ENCODE data around the gene BCL3.
A peak's percentile ranks its signal among the peaks of the same experiment; 100 is the strongest.

The BCL3 gene

GRCh38 chr19:44722131-44723121 lies 26.1 kb upstream of the BCL3 start:
- no peak for DNase-seq

- DNase-seq, result no peak
Observed at GRCh38 chr19:44723299-44723951, 25.1 kb upstream of the BCL3 start.

GRCh38 chr19:44723952-44724319 lies 24.6 kb upstream of the BCL3 start:
- peak; percentile 55 for DNase-seq

- DNase-seq, result no peak
Observed at GRCh38 chr19:44725251-44725650, 23.3 kb upstream of the BCL3 start.

GRCh38 chr19:44725684-44726083 lies 22.8 kb upstream of the BCL3 start:
- DNase-seq, result no peak

GRCh38 chr19:44726465-44726864 lies 22.0 kb upstream of the BCL3 start:
- no peak for DNase-seq

- no peak for DNase-seq
Observed at GRCh38 chr19:44728178-44728577, 20.3 kb upstream of the BCL3 start.

GRCh38 chr19:44729516-44730033 lies 18.9 kb upstream of the BCL3 start:
- DNase-seq, result no peak

- DNase-seq, result no peak
Observed at GRCh38 chr19:44731081-44731480, 17.4 kb upstream of the BCL3 start.

GRCh38 chr19:44731622-44732021 lies 16.9 kb upstream of the BCL3 start:
- no peak for DNase-seq

- DNase-seq, result no peak
Observed at GRCh38 chr19:44732235-44733014, 16.1 kb upstream of the BCL3 start.

GRCh38 chr19:44734357-44734756 lies 14.2 kb upstream of the BCL3 start:
- DNase-seq, result no peak

GRCh38 chr19:44735011-44735410 lies 13.5 kb upstream of the BCL3 start:
- no peak for DNase-seq

GRCh38 chr19:44737238-44738071 lies 11.1 kb upstream of the BCL3 start:
- DNase-seq, result no peak

GRCh38 chr19:44738136-44738535 lies 10.4 kb upstream of the BCL3 start:
- no peak for DNase-seq

- no peak for DNase-seq
Observed at GRCh38 chr19:44738603-44739558, 9.6 kb upstream of the BCL3 start.

GRCh38 chr19:44740351-44740824 lies 8.1 kb upstream of the BCL3 start:
- DNase-seq, result no peak

GRCh38 chr19:44741258-44741731 lies 7.2 kb upstream of the BCL3 start:
- no peak for DNase-seq

- DNase-seq, result peak; percentile 72
Observed at GRCh38 chr19:44741841-44742329, 6.6 kb upstream of the BCL3 start.

GRCh38 chr19:44742330-44743061 lies 6.0 kb upstream of the BCL3 start:
- DNase-seq, result no peak

Data from 8988T (cell line).